Muscle of arm (tissue), 14 donors: Measurements from ENCODE around the gene PUS7L. TPM values are rescaled to one million over a fixed set of nuclear protein-coding genes. Genes with fewer than 3 reads are reported as not detected.

Source experiments
- DNase-seq: peaks from one replicate; pipeline ENCODE4 v3.0.0-alpha.2; 2013
- long read RNA-seq, 11 donors: transcript quantifications; one replicate each; lab custom pipeline, GENCODE V29; 2026
- polyA plus RNA-seq, 12 donors: library from polyadenylated mRNA; unstranded; fragments of 120-200 nt; gene quantifications; one replicate each; pipeline ENCODE4 v1.2.1, GENCODE V29; 2013; ENCODE audit not compliant: insufficient read length in 12 of 12

The PUS7L gene, protein sequence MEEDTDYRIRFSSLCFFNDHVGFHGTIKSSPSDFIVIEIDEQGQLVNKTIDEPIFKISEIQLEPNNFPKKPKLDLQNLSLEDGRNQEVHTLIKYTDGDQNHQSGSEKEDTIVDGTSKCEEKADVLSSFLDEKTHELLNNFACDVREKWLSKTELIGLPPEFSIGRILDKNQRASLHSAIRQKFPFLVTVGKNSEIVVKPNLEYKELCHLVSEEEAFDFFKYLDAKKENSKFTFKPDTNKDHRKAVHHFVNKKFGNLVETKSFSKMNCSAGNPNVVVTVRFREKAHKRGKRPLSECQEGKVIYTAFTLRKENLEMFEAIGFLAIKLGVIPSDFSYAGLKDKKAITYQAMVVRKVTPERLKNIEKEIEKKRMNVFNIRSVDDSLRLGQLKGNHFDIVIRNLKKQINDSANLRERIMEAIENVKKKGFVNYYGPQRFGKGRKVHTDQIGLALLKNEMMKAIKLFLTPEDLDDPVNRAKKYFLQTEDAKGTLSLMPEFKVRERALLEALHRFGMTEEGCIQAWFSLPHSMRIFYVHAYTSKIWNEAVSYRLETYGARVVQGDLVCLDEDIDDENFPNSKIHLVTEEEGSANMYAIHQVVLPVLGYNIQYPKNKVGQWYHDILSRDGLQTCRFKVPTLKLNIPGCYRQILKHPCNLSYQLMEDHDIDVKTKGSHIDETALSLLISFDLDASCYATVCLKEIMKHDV
- polyA plus RNA-seq, result 10 to 100 TPM in 2 of 12 donors, 1 to 10 TPM in 9, not detected in 1; 6.5 to 23.7 (median 9.1) TPM
- long read RNA-seq, donor 1, partial matches to known transcripts, result 0 of 1 reads
- long read RNA-seq, donor 1, other reads (novel, unspliced or antisense), result 0 of 1 reads
- long read RNA-seq, donor 2, partial matches to known transcripts, result 0 of 1 reads
- long read RNA-seq, donor 2, other reads (novel, unspliced or antisense), result 0 of 1 reads
- long read RNA-seq, donor 3, result 0 reads
- long read RNA-seq, donor 4, result 0 reads
- long read RNA-seq, donor 5, result 0 reads
- long read RNA-seq, donor 6, full-length matches to known transcripts, result 1 of 1 reads
- long read RNA-seq, donor 6, partial matches to known transcripts, result 0 of 1 reads
- long read RNA-seq, donor 6, other reads (novel, unspliced or antisense), result 0 of 1 reads
- long read RNA-seq, donor 7, result 0 reads
- long read RNA-seq, donor 8, partial matches to known transcripts, result 0 of 1 reads
- long read RNA-seq, donor 8, other reads (novel, unspliced or antisense), result 0 of 1 reads
- long read RNA-seq, donor 9, result 0 reads
- long read RNA-seq, donor 10, result 0 reads
- long read RNA-seq, donor 11, partial matches to known transcripts, result 0 of 1 reads
- long read RNA-seq, donor 11, other reads (novel, unspliced or antisense), result 0 of 1 reads

- peak; percentile 97 for DNase-seq
Observed at GRCh38 chr12:43758728-43759563, at the start of gene PUS7L, which contains the start of gene IRAK4. TSS of gene PUS7L (minus strand) at chr12:43758790. CDS start at chr12:43755245, 3,545 bp downstream. TSS of gene IRAK4 (plus strand) at chr12:43758951. CDS start at chr12:43768112, 9,161 bp downstream.

DNA sequence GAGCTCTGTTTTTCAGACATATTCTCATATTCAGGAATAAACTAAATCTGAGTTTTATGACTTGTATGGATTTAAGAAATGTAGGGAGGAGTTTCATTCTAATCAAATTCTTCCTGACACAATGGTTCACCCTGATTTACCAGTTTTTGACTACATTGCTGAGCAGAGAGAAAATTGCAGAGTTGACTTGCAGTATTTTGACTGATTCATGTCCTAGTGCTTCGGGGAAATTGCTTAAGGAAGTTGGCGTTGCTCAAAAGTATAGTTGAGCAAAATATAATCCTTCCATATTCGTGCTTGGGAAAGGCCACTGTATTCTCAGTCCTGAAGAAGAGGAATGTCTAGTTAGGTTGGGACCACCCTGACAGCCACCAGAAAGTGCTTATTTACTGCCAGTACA lies 48.8 kb upstream of the PUS7L start:
- DNase-seq, result no peak

DNA sequence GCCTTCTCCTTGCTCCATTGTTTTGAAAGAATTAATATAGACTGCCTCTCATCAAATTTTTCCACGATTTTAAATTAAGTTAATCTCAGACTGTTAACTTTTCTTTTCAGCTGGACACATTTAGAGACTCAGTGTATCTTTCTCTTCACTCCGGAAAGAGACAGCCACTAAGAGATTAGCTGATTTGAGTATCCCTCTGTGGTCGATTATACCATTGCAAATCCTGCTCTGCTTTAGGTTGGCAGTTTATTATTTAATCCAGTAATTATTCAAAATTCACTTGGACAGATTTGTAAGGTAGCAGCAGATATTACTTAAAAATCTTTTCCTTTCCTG lies 48.1 kb upstream of the PUS7L start:
- DNase-seq, result no peak

- peak; percentile 85 for DNase-seq
Observed at GRCh38 chr12:43805860-43806736, 47.5 kb upstream of the PUS7L start, which contains the start of gene TWF1. TSS of gene TWF1 (minus strand) at chr12:43806317. CDS start at chr12:43806245, 72 bp downstream.

- peak; percentile 29 for DNase-seq
Observed at GRCh38 chr12:43805149-43805859, 46.7 kb upstream of the PUS7L start.

DNA sequence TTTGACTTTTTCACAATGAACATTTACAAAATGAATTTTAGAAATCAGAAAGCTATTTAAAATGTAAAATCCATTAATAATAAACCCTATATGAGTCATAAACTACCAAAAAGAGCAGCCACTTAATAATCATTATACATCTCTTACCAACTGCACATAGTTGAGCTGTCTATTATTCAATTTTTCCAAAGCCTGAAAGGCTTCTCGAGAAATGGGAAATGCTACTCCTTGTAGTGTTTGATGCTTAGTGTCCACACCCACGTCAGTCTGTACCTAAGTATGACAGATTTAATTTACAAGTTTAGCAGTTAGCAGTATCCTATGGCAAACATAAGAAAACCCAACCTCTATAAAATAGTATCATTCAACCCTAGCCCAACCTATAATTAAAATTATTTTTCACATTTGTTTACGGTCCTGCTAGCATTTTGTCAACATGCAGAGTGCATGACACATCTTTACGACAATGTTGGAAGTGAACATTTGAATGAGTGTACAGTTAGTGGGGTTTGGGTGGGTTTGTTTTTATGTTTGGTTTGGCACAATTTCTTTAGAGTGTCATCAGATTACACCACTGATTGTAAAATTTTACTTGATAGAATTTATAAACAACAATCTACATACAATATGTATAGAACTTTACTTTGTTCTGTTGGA lies 39.1 kb upstream of the PUS7L start:
- no peak for DNase-seq

DNA sequence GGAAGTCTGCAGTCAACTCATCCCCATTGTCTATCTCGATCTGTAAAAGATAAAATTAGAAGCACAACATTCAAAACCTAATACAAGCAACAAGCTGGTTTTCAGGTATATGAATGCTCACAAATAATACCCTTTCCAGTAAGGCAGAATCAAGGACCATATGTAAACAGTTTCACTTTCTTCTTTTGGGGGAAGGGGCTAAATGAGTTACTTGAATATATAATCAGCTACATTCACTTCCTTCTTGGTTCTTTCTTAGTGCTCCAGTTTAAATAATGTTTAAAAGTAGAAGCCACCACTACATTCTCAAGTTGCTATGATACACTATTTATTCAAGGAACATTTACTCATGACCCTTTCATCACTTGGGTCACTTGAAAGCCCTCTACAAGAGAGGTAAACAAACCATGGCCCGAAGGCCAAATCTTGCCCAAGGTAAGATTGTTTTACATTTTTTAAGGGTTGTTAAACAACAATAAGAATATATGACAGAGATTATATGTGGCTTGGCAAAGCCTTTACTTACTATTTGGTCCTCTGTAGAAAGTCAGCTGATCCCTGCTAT lies 37.2 kb upstream of the PUS7L start:
- no peak for DNase-seq

- peak; percentile 49 for DNase-seq
Observed at GRCh38 chr12:43789941-43790340, 31.4 kb upstream of the PUS7L start.

GRCh38 chr12:43786899-43787693 lies 28.5 kb upstream of the PUS7L start:
- no peak for DNase-seq

DNA sequence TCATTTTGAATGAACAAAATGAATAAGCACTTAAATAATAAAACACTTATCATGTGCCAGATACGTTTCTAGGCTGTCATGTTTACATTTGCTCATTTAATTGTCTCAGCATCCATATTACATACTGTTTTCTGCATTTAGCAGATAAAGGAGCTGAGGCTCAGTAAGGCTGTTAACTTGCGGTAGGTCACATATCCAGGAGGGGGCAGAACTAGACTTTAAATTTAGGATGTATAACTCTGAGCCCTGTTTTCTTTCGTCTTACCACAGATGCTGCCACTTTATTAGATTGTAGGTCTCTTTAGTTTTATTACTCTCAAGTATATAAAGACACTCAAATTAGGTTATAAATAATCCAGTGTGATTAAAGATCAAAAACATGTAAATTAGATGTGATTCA lies 17.9 kb upstream of the PUS7L start:
- DNase-seq, result peak; percentile 28

DNA sequence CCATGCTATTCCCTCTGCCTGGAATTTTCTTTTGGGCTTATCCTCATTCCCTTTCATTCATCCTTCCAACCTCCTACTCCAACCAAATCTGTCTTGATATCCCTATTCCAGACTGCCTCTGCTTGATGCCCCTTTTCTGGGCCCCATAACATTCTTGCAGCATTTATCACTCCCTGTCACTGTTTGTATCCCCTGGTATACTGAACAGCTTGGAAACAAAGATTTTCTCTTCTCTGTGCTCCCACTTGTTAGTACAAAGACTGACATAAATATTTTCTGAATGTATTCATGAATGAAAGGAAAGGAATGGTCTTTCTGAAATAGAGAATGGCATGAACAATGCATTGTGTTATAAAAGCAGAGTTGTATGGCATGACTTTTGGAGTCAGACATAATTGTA lies 7.7 kb upstream of the PUS7L start:
- DNase-seq, result no peak

DNA sequence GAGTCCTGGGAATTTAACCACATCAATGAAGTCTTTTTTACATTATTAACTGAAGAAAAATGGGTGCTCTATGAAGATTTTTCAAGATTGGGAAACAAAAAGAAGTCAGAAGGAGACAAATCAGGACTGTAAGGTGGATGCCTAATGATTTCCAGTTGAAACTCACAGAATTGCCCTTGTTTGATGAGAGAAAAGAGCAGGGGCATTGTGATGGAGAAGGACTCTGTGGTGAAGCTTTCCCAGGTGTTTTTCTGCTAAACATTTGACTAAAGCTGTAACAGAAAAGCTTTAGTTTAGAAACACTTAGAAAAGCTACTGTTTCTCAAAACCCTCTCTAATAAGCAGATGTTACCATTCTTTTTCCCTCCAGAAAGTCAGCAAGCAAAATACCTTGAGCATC lies 5.9 kb upstream of the PUS7L start:
- no peak for DNase-seq

DNA sequence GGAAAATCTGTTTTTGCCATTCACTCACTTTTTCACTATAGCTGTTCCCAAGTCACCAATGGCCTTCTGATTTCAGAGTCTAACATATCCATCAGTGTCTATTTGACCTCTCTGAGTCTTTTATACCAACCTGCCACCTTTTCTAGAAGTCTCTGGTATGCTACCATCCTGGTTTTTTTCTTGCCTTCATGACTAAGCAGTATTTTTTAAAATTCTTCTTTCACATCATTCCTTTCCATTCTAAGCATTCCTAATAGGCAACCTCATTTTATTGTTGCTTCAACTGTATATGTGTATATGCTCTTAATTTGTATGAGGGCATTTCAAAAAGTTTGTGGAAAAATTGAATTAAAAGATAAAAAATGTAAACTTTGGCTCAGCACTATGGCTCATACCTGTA lies 5.2 kb upstream of the PUS7L start:
- DNase-seq, result no peak

- no peak for DNase-seq
Observed at GRCh38 chr12:43762596-43762995, 4.0 kb upstream of the PUS7L start.

DNA sequence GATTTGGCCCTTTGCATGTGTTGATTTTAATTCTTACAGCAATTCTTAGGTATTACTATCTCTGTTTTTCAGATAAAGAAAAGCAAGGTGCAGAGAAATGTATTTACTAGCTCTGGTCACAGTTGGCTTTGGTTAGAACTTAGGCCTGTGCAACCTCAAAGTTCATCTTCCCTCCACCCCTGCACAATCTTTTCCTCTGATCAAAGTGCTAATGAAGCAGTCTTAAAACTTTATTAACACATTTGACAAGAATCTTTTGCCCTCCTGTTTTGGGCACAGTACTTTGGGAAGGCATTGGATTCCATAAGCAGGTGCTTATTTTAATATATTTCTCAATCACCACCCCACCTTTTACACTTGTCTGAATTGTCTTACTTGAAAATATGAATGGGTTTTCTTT lies 2.9 kb upstream of the PUS7L start:
- no peak for DNase-seq

GRCh38 chr12:43760396-43760795 lies 1.8 kb upstream of the PUS7L start:
- no peak for DNase-seq

GRCh38 chr12:43758247-43758727 lies 303 bp downstream of the PUS7L start:
- no peak for DNase-seq
